GM21447 (cell line): ENCODE data around the gene ATP9A.
"Not testable (repeated sequence)": the region's sequence is repeated elsewhere in the genome, so short reads cannot be mapped to it uniquely, and the experiment has no call there.

Experiments used
- ATAC-seq: cut with Tn5 transposase; IDR thresholded peaks from one replicate; pipeline ENCODE4 v1.9.1; 2021; ENCODE audit not compliant: unreplicated experiment

The ATP9A gene

GRCh38 chr20:51584116-51584515 is 184.1 kb downstream of the ATP9A start:
- ATAC-seq = no peak

- no peak for ATAC-seq
These were observed 184.7 kb downstream of the ATP9A start for GRCh38 chr20:51583499-51583898.

- ATAC-seq = no peak
These were observed 185.1 kb downstream of the ATP9A start for GRCh38 chr20:51583073-51583472.

GRCh38 chr20:51581571-51581970 is 186.6 kb downstream of the ATP9A start:
- ATAC-seq = no peak

- no peak for ATAC-seq
These were observed 189.1 kb downstream of the ATP9A start for GRCh38 chr20:51579137-51579536.

- no peak for ATAC-seq
These were observed 190.1 kb downstream of the ATP9A start for GRCh38 chr20:51578145-51578459.

GRCh38 chr20:51577432-51578144 is 190.6 kb downstream of the ATP9A start:
- ATAC-seq = no peak

- no peak for ATAC-seq
These were observed 192.7 kb downstream of the ATP9A start for GRCh38 chr20:51575486-51575885.

- no peak for ATAC-seq
These were observed 193.7 kb downstream of the ATP9A start for GRCh38 chr20:51574248-51575033.

GRCh38 chr20:51573576-51574243 is 194.5 kb downstream of the ATP9A start:
- ATAC-seq = no peak

GRCh38 chr20:51571460-51571794 is 196.8 kb downstream of the ATP9A start:
- ATAC-seq = no peak

- no peak for ATAC-seq
These were observed 197.3 kb downstream of the ATP9A start for GRCh38 chr20:51570739-51571459.

GRCh38 chr20:51569815-51570738 is 198.1 kb downstream of the ATP9A start:
- ATAC-seq = no peak

GRCh38 chr20:51568533-51568932 is 199.7 kb downstream of the ATP9A start:
- not testable (repeated sequence) for ATAC-seq

GRCh38 chr20:51567622-51568021 is 200.6 kb downstream of the ATP9A start:
- ATAC-seq = no peak

- no peak for ATAC-seq
These were observed 201.6 kb downstream of the ATP9A start for GRCh38 chr20:51566594-51566993.

GRCh38 chr20:51565298-51566144 is 202.7 kb downstream of the ATP9A start:
- no peak for ATAC-seq

- no peak for ATAC-seq
These were observed 204.5 kb downstream of the ATP9A start for GRCh38 chr20:51563486-51564332.

- ATAC-seq = no peak
These were observed 205.1 kb downstream of the ATP9A start for GRCh38 chr20:51563174-51563485.
